Stromal cell of bone marrow (primary cell): ENCODE data around the gene TAS2R46.
"Not testable (repeated sequence)": the region's sequence is repeated elsewhere in the genome, so short reads cannot be mapped to it uniquely, and the experiment has no call there.

ENCODE experiments used
- DNase-seq: peaks from one replicate; pipeline ENCODE4 v3.0.0-alpha.2; 2012; ENCODE audit warnings: low read depth

The TAS2R46 gene

GRCh38 chr12:11039171-11039570, 22.9 kb downstream of the TAS2R46 start:
- no peak for DNase-seq

GRCh38 chr12:11033959-11034358, 28.1 kb downstream of the TAS2R46 start:
- DNase-seq, result not testable (repeated sequence)

GRCh38 chr12:11031307-11031706, 30.8 kb downstream of the TAS2R46 start, which contains the start of gene TAS2R31:
Gene TAS2R31 (minus strand): TSS chr12:11031407. CDS start chr12:11031335, 72 bp downstream.
- no peak for DNase-seq

- DNase-seq, result no peak
Observed at GRCh38 chr12:11026118-11026517, 36.0 kb downstream of the TAS2R46 start.

GRCh38 chr12:11023387-11023786, 38.7 kb downstream of the TAS2R46 start:
- DNase-seq, result no peak

GRCh38 chr12:11022520-11022919, 39.6 kb downstream of the TAS2R46 start, which contains the start of gene TAS2R19:
Gene TAS2R19 (minus strand): TSS chr12:11022620. CDS start chr12:11022571, 49 bp downstream.
- no peak for DNase-seq

GRCh38 chr12:11016937-11017336, 45.2 kb downstream of the TAS2R46 start:
- no peak for DNase-seq

GRCh38 chr12:11015775-11016430, 46.2 kb downstream of the TAS2R46 start:
- no peak for DNase-seq

- peak; percentile 2 for DNase-seq
Observed at GRCh38 chr12:11014234-11014633, 47.9 kb downstream of the TAS2R46 start.
